NCI-H2029 (cell line): ENCODE results near the gene ERBB4.

ENCODE experiments used
- DNase-seq: peaks from one replicate; lab custom pipeline; 2025; lab: John Stamatoyannopoulos, UW

The ERBB4 gene

DNA sequence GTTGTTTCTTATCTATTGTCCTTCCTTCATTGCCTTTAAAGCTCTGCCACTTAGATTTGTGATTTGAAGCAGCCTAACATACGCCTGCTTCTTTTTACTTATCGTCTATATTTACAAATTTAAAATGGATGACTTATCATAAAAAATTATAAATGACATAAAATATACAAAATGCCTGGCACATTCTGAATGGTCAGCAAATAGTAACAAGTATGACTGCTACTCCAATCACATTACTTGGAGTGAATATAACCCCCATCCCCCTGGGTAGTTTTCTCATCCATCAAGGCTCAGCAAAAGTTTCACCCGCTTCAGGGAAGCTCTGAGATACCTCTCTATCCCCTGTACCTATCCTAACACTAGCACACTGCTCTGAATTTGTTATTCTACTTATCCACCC, 708.9 kb downstream of the ERBB4 start:
- DNase-seq, result no peak

DNA sequence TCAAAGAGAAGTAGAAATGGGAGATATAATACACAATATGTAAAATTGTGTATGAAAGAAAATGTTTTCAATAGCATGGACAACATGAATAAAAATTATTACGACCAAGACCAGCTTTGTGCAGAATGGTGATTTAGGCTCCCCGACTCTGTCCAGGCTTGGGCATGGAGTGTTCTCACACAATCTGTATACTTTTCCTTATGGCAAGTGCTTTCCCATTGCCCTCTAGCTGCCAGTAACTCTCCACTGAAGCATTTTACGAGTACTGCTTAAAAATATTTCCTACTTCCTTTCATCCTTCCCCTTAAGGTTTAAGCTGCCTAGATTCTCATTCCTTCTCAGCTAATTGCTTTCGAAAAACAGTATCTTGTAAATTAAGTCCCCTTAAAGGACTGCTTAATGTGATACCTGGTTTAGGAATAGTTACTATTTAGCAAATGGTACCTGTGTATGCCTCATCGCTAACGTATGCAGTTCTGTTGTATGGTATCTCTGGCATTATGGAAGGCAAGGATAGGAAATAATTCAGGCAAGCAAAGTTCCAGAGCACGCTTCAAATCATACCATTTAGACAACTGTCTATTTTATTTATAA, 714.6 kb downstream of the ERBB4 start:
- DNase-seq, result no peak

DNA sequence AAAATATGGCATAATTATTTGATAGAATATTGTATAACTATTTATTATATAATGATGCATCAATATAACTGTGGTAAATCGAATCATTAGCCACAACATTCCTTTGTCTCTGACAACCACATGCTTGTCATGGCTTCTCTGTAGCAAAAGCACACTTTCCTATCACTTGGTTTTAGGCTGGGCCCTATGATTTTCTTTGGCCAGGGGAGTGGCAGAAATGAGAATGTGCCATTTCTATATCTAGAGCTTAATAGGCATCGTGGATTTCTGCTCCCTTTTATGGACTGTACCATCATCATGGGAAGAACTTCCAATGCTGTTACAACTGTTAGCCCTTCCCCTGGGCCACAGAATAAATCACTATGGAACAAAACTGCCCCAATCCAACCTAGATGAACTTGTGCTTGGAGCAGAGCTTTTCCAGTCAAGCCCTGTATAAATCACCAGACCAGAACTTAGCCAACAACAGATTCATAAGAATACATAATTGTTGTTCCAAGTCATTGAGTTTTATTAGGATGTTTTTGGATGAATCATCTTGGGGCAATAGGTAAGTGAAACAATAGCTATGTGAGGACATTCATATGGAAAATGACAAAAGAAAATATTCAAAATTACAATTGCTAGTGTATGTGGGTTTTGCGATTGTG, 715.8 kb downstream of the ERBB4 start:
- DNase-seq, result no peak

DNA sequence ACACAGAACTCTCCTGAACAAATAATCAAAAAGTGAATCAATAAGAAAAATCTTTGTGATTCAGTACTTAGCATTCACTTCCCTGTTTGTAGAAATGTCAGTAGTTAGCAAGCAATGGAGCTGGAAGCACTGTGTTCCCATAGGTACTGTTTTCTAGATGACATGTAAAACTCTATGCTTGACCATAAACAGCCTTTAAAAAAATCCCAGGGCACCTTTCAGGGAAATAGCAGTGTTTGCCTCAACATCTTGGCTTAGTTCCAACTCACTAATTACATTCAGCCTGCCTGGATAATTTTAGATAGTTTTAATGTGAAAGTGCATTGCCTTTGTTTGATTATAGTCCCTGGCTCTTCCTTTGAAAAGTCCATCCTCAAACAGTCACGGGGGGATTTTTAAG, 721.8 kb downstream of the ERBB4 start:
- no peak for DNase-seq

DNA sequence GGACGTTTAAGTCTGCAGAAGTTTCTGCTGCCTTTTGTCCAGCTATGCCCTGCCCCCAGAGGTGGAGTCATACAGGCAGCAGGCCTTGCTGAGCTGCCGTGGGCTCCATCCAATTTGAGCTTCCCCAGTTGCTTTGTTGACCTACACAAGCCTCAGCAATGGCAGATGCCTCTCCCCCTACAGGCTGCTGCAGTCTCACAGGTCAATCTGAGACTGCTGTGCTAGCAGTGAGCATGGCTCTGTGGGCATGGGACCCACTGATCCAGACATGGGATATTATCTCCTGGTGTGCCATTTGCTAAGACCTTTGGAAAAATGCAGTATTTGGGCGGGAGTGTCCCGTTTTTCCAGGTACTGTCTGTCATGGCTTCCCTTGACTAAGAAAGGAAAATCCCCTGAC, 726.0 kb downstream of the ERBB4 start:
- DNase-seq, result no peak

DNA sequence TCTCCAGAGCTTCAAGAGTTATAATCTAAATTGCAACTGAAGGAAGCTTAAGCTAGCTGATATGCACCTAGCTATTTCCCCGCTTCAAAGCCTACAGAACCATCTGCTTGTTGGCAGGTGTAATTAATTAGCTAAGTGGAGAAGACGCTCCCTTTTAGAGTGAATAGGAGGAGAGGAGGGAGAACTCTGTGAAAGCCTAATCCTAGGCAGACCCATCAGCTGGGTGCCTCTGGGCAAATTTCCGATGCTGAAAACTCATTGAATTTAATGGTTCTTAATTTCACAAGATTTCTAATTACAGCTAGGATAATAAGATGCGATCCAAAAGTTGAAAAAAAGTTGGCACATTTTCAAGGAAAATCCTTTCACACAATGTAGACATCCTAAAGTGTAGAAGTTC, 735.9 kb downstream of the ERBB4 start:
- DNase-seq, result no peak

DNA sequence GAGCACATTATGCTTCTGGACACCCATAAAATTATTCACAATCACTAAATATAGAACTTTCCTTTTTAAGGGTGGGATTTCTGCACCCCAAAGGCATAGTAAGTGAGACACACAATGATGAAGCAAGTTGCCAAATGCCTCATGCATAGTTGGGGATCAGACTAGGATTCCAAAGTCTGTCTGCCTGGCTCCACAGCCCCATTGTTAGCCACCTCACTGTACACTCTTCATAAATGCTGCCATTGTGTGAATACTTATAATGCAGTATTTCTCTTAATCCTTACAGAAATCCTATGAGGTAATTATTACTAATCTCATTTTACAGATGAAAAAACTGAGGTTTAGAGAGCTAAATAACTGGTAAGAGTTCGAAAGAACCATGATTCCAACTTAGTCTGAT, 738.6 kb downstream of the ERBB4 start:
- DNase-seq, result no peak

DNA sequence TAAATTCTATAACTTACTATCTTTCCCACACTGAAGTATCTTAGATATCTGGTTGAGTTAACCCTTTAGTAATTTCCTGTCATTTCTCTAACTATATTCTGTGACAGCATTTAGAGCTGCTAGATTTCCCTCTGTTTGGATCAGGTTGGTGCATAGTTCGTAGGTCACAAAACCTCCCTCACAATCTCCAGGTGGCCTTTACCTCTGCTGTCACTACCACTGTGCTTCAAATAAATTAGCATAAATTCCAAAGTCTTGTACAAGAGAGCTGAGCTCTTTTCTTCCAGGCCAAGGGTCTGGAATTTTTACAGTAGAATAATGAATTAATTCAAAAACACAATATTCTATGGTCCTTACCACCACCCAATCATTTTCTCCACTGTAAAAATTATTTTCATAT, 739.7 kb downstream of the ERBB4 start:
- DNase-seq, result no peak

DNA sequence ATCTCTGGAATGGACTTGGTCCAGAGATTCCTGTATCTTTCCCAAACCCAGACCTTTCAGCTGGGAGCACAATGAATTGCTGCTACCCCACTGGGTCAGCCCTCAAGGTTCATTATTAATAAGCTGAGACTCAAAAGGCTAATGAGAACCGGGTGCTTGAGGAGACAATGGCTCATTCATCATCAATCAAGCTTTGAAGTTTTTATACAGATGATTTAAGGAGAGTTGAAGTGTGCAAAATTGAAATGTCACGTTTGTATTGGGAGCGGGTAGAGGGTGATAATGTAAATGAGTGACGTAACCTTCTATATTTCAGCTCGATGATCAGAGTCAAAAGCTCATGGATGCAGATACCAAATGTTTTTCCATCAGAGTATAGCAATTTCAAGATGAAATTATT, 744.9 kb downstream of the ERBB4 start:
- no peak for DNase-seq

DNA sequence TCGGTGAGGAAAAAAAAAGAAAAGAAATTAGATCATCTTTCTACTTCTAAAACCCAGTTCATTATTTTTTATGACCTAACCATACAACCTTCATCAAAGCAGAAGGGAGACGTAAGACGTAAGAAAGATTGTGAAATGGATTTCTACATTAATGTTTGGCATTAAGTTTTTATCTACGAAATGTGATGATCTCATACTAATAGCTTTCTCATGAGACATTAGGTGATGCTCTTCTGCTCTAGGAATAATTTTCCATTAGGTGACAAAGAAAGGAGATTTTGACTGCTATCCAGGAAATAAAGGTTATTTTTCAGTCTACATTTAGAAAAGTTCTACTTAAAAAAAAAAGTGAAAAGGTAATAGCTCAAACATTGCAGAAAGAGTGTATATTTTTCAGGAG, 748.6 kb downstream of the ERBB4 start:
- DNase-seq, result no peak

DNA sequence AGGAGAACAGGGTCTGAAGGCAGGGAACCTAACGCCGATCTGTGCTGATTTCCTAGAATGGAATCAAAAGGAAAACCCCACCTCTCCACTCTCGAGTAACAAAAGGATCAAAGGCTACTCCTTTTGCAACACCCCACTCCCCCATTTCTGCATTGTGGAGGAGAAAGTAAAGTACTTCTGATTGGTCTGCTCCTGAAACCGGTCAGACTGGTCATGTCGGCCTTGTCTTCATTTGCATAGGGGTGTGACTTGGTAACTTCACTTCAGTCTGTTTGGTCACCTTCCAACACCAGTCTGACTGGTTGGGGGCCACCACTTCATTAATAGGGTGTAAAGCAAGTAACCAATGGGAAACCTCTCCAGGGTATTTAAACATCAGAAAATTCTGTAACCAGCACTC, 771.9 kb downstream of the ERBB4 start:
- DNase-seq, result no peak

DNA sequence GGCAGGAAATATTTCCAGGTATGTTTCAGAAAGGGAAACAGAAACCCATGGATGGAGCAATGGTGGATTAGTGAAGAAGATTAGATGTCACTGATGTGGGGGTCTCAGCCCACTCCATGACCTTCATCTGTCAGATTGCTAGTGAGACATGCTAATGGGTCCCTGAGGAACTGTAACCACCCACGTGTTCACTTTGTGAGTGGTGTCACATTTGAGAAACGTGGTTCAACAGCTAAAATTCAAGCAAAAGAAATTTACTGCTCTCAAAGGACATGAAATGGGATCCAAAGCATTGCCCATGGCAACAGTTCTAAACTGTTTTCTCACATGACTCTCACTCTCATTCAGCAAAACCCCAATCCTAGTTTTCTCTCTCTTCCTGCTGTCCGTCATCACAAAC, 776.1 kb downstream of the ERBB4 start:
- DNase-seq, result no peak

DNA sequence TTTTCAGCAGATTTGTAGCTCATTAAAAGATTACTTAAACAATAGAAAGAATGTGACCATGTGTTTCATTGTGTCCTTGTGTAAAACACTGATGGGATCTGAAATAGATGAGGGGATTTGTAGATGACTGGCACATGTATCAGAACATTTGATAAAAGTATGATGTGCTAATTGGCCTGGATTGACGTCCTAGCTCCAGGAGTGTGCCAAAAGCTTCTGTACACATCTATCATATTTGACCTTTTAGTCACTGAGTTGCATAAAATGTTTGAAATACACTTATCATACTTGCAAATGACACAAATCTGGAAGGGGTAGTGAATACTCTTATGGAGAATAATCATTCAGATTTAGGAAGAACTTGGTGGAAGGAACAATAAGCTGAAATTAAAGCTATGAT, 778.5 kb downstream of the ERBB4 start:
- DNase-seq, result no peak

DNA sequence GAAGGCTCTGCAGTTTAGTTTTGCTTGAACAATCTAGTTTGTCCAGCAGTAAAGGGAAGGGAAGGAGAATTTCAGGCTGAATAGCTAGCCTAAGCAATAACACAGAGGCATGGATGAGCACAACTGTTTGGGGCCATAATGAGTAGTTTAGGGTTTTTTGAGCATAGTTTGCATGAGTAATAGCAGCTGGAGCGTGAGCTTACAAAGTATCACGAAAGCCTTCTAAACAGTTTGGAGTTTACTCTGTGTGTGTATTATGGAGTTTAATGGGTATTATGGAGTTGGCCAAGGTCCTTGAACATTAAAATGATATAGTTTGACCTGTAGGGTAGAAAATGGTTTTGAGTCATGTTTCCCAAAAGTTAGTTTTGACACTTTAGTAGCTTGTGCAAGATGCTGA, 782.3 kb downstream of the ERBB4 start:
- no peak for DNase-seq

DNA sequence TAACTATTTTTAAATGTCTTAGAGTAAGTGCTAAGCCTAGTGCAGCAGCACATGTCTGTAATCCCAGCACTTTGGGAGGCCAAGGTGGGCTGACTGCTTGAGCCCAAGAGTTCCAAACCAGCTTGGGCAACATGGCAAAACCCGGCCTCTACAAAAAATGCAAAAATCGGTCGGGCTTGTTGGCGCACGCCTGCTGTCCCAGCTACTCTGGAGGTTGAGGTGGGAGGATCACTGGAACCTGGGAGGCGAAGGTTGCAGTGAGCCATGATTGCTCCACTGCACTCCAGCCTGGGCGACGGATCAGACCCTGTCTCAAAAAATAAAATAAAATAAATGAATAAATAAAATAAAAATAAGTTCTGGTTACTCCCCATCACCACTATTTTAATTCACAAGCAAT, 783.4 kb downstream of the ERBB4 start:
- DNase-seq, result no peak

DNA sequence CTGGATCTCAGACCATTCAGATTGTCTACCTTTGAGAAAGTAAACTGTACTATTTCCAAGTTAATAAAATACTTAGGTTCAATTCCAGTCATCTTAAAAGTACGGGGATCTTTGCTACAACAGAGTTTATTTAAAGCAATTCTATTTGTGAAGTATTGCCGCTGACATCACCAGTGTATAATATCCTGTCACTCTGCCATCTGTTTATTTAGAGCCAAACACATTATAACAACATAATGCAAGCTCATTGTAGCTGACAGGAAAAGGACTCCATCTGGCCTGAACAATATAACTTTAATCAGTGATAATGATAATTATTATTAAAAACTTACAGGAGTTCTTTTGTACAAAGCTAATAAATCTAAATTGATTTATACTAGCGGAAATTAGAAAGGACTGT, 786.8 kb downstream of the ERBB4 start:
- DNase-seq, result no peak

DNA sequence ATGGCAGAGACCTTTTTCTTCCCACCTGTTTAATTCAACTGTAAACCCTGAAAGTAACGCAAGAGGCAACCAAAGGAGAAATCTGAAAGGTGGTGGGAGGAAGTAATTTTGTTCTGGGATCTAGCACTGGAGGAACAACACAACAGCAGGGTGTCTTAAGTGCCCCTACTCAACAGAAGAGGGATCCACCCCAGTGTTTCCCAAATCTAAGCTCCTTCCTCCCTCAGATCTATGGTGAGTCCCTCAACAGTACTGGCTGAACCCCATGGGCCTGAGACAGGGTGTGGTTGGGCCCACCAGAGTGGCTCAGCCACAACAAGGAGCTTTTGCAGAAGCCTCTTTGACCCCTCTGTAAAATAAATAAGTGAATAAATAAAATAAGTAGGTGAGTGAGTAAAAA, 790.3 kb downstream of the ERBB4 start:
- no peak for DNase-seq

DNA sequence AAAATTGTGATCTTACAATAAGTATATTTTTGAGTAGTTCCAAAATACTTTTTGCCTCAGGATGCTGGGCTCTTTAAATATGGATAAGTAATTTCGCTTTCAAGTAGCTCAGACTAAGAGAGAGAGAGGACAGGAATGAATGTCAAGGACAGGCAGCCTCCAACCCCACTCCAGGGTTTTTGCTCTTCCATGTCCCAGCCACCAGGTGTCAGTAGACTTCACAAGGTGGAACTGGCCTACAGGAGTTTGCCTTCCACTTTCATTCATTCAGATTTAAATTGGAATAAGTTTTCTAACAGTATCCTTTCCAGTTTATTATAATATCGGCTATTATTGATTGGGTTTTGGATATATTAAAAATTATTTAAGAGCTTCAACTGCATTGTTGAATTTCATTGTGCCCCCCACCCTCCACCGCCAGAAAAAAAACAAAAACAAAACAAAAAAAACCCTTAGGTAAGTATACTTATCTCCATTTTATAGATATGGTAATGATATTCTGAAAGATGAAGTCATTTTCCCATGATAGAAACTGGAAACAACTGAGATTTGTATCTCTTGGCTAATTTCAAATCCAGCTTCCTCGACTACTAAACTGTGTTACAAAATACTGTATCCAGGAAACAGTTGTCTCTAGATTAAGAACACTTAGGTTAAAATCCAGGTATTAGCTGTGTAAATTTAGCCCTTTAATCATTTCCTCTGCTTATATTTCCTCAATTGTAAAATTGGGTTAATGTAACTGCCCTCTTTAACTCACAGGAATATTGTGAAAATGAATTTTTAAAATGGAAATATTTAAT, 793.1 kb downstream of the ERBB4 start:
- peak; percentile 52 for DNase-seq

DNA sequence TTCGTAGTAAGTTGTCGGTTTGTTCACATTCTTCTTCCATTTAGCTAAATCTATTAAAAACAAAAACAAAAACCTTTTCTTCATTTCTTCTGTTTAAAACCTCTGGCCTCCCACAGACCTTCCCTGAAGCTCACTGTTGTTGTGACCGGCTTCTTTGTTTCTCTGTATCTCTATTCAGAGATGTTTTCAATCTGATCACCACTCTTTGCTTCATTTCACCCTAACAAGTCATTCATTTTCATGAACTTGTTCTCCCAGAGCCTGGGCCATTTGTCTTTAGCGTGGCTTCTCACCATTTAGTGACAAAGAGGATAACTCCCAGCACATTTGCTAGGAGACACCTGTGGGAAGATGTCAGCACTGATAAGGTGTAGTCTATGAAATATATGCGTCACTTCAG, 794.2 kb downstream of the ERBB4 start:
- no peak for DNase-seq

DNA sequence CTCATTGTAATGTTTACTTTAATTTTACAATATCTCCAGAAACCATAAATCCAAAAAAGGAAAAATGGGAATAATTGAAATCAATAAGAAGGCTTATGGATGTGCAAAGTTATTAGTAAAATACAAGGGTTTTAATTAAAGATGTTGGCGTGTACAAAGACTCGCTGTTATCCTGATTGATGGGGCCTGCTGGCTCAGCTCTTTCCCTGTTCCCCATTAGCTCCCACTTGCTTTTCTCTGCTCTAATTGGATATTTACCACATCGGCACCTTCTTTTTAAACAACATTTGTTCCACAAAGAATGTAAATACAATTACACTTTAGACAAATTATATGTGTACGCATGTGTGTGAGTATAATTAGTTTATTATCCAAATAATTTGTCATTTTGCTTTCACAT, 796.6 kb downstream of the ERBB4 start:
- no peak for DNase-seq

DNA sequence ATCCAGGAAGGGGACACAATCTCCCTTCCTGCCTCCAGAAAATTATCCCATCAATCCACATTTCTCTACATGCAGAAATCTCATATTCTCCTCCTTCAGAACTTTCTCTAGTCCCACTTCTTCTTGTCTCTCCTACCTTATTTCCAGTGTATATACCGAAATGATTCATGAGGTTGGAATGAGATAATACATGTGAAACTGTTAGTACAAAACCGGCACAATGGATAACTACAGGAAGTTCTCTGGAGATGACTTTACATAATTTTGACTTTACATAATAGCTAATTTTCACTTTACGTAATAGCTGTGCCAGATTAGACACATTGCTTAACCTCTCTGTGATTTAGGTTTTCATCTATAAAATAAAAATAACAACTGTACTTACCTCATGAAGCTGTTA, 801.3 kb downstream of the ERBB4 start:
- DNase-seq, result no peak

DNA sequence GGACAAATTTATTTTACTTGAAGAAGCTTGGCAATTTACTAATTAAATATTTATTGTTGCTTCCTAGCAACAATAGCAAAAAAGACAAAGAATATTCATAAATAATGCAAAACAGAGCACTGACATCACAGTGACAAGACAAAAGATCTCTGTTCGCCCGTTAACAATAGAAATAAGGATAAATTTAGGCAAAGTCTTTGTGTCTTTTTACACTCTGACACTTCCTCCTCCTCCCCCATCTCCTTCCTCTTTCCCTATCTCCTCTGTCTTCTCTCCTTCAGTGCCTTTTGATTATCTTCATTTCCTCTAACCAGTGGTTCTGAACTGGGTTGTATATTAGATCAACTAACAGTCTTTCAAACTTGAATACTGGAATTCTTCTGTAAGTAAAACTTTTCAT, 808.4 kb downstream of the ERBB4 start:
- DNase-seq, result no peak

DNA sequence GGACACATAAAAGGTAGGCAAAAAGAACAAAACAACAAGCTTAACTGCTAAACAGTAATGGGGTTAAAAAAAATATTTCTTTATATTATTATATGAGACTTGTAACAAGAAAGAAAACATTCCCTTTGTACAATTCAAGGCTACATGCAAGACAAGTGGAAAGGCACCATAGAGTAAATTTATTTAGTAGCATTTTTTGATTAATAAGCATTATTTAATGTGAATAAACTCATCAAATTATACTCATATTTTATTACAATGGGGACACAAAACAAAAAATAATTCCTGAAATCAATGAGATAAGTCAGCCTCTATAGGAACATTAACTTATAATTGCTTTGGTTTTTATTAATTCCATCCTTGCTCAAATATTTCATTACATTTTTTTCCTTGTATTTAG, 809.2 kb downstream of the ERBB4 start:
- no peak for DNase-seq

DNA sequence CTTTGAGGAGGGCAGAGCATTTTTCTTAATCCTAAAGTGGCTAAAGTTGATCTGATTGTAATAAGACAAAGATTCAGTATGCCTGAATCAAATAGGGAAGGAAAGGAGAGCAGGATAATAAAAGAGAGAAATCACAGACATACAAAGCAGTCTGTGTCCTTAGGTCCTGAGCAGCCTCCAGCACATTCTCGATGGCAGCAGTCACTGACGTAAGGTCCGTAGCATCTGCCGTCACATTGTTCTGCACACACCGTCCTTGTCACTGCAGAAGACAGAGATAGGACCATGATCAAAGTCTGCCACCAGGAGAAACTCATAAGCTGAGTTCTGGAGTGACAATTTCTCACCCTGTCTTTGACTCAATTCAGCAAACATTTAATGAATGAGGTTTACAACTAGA, 813.7 kb downstream of the ERBB4 start:
- no peak for DNase-seq
